Cardiac septum (tissue), 1 donor: Measurements from ENCODE around the gene POU2F1. TPM values are rescaled to one million over a fixed set of nuclear protein-coding genes. Genes with fewer than 3 reads are reported as not detected.

Experiments
- DNase-seq: peaks from one replicate; pipeline ENCODE4 v3.0.0-alpha.2; 2020; ENCODE audit warnings: low spot score
- intact Hi-C: fragments of 100-400 bp; cut with DNase I; formaldehyde crosslinking; loops from one replicate; pipeline ENCODE4 v1.14.0; 2022
- total RNA-seq: library from RNA; stranded (reverse); fragmentation: NEBNext Ultra II Directional; extraction: Animal tissue kit (Norgen Biotek cat#: 25700); gene quantifications from one replicate; pipeline ENCODE4 v1.2.1, GENCODE V29; 2021
- donor health status: DM: no; HTN: no; CAD: no.

Gene POU2F1
- total RNA-seq, 1 donor from 2014 or later, result 9.9 TPM

GRCh38 chr1:167469280-167469965 is 248.7 kb downstream of the POU2F1 start:
- no peak for DNase-seq
- intact Hi-C loops, result no loop called here

- no peak for DNase-seq
- intact Hi-C loops, result no loop called here
Measured at GRCh38 chr1:167471568-167471967, 250.9 kb downstream of the POU2F1 start.

GRCh38 chr1:167472752-167473521 is 252.3 kb downstream of the POU2F1 start:
- intact Hi-C loops, result no loop called here
- no peak for DNase-seq

- DNase-seq, result no peak
- intact Hi-C loops, result no loop called here
Measured at GRCh38 chr1:167473761-167474160, 253.1 kb downstream of the POU2F1 start.

- no peak for DNase-seq
- intact Hi-C loops, result no loop called here
Measured at GRCh38 chr1:167474191-167474641, 253.5 kb downstream of the POU2F1 start.

- intact Hi-C loops, result no loop called here
- no peak for DNase-seq
Measured at GRCh38 chr1:167476061-167476460, 255.4 kb downstream of the POU2F1 start.

Other genes with a start within 250 kb of the POU2F1 start
- 23.1 TPM for gene ILDR2, start 245.3 kb upstream of the POU2F1 start, total RNA-seq
- 4.3 TPM for gene MAEL, start 231.6 kb upstream of the POU2F1 start, total RNA-seq
- gene GPA33, start 130.5 kb upstream of the POU2F1 start, total RNA-seq, result 2.7 TPM
- gene STYXL2, start 126.8 kb upstream of the POU2F1 start, total RNA-seq, result 462 TPM